Inflammatory macrophage (primary cell): ENCODE measurements around the gene PDE6B.
"Not testable (repeated sequence)": the region's sequence is repeated elsewhere in the genome, so short reads cannot be mapped to it uniquely, and the experiment has no call there.

Experiments used
- DNase-seq, 2 donors: peaks; one replicate each; pipeline ENCODE4 v3.0.0-alpha.2; 2020 to 2022

PDE6B gene

GRCh38 chr4:657338-657833 lies 32.0 kb downstream of the PDE6B start:
- no peak for DNase-seq

DNA sequence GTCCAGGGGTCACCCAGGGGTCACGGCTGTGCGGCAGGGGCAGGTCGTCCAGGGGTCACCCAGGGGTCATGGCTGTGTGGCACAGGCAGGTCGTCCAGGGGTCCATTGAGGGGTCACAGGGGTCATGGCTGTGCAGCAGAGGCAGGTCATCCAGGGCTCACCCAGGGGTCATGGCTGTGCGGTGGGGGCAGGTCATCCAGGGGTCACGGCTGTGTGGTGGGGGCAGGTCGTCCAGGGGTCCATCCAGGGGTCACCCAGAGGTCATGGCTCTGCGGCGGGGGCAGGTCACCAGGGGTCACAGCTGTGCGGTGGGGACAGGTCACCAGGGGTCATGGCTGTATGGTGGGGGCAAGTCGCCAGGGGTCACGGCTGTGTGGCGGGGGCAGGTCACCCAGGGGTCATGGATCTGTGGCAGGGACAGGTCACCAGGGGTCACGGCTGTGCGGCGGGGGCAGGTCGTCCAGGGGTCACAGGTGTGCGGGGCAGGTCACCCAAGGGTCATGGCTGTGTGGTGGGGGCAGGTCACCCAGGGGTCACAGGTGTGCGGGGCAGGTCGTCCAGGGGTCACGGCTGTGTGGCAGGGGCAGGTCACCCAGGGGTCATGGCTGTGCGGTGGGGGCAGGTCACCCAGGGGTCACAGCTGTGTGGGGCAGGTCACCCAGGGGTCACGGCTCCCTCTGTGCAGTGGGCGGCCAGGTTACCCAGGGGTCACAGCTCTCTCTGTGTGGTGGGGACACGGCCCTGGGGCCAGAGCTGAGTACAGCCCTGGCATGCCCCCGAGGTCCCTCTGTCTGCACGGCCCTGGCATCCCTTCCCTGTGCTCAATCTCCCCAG lies 32.7 kb downstream of the PDE6B start:
- DNase-seq: no peak

DNA sequence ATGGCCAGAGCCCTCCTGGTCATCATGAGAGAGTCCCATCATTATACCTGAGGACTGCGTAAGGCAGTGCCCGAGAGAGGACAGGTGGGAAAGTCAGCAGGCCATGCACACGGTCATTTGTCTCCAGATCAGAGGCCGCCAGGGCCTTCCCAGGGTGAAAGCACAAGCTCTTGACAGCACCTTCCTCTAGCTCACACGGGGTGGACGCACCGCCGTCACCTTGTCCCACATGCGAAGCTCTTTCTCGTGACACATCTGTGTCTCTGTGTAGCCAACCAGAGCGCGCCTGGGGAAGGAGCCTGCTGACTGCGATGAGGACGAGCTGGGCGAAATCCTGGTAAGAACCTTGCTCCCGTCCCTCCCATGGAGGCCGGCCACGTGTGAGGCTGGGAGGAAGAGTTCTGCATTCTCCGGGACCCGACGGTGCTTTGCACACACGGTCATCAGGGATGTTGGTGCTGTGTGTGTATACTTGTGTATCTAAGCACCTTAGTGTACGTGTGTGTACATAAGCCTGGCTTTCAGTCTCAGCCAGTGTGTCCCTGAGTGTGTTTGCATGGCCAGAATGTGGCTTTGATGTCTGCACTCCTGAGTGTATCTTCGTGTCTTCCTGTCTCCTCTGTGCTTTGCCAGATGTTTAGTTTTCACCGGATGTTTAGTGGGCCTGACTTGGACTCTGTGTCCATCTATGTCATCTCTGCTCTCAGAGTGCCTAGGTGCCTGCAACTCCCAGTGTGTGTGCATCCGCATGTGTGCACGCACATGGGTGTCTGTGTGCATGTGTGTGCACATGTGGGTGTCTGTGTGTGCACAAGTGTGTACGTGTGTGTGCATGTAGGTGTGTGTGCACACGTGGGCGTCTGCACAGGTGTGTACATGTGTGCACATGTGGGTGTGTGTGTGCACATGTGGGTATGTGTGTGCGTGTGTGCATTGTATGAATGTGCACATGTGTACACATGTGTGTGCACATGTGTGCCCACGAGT lies 33.6 kb downstream of the PDE6B start:
- no peak for DNase-seq

- no peak for DNase-seq
These were observed 34.5 kb downstream of the PDE6B start for GRCh38 chr4:659851-660250.

DNA sequence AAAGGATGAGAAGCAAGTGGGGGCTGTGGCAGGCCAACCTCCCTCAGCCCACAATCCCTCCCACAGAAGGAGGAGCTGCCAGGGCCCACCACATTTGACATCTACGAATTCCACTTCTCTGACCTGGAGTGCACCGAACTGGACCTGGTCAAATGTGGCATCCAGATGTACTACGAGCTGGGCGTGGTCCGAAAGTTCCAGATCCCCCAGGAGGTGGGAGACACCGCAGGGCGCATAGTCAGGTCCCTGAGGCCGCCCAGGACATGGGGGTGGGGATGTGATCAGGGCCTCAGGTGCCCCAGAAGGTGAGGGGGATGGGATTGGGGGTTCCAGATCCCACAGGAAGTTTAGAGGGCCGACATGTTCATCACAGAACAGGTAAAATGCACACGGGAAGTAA lies 35.0 kb downstream of the PDE6B start:
- DNase-seq: no peak

DNA sequence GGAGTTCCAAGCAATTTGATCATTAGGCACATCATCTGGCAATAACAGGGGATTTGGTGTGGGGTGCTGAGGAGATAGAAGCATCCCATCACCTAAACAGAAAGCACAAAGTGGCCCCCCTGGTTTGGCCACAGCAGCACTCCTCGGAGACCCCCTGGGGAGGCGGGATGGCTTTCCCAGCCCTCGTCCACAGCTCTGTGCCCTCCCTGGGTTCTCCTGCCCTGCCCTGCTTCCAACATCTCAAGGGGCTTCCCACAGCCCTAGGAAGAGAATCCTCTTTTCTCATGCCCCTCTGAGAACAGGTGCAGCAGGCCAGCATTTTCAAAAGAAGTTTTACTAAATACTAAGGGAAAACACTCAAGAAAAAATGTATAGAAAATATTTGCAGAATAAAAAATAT lies 35.9 kb downstream of the PDE6B start:
- DNase-seq: no peak

DNA sequence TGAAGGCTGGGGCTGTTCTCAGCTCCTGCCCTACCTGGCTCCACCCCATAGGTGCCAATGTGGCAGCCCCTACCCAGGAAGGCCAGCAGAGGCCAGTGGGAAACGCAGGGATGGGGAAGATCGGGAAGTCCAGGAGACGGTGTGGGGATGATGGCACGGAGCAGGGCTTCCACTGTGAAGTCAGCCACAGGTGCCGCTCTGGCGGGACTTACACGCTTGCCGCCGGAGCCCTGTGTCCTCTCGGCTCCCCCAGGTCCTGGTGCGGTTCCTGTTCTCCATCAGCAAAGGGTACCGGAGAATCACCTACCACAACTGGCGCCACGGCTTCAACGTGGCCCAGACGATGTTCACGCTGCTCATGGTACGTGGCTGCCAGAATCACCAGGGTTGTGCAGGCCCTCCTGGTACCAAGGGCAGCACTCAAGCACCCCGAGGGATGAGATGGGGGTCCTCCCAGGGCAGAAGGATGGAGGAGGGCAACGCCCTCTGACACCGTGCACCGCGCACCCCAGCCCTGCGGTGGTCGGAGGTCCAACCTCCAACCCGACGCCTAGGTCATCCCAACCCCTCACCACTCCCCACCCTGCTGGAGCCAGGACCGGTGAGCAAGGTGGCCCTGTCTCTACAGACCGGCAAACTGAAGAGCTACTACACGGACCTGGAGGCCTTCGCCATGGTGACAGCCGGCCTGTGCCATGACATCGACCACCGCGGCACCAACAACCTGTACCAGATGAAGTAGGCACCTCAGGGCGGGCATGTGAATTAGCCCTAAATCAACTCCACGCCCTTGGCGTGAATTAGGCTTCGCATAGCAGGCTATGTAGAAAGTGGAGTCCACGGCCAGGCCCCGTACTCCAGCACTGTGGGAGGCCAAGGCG lies 36.7 kb downstream of the PDE6B start:
- DNase-seq: no peak

DNA sequence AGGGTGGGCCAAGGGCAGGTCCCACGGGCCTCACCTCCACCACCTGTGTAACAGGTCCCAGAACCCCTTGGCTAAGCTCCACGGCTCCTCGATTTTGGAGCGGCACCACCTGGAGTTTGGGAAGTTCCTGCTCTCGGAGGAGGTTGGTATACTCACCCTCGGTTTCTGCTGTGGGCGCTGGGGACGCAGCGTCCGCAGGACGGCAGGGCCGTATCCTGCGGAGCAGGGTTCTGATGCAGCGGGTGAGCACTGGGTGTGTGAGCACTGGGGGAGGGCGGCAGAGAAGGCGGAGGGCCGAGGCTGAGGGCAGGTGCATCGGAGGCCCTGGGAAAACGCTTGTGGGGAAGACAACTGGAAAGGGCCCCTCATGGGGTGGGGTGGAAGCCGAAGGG lies 37.7 kb downstream of the PDE6B start:
- DNase-seq: no peak

- peak; percentile 17 to 51 for DNase-seq
These were observed 38.4 kb downstream of the PDE6B start for GRCh38 chr4:663438-664428.

DNA sequence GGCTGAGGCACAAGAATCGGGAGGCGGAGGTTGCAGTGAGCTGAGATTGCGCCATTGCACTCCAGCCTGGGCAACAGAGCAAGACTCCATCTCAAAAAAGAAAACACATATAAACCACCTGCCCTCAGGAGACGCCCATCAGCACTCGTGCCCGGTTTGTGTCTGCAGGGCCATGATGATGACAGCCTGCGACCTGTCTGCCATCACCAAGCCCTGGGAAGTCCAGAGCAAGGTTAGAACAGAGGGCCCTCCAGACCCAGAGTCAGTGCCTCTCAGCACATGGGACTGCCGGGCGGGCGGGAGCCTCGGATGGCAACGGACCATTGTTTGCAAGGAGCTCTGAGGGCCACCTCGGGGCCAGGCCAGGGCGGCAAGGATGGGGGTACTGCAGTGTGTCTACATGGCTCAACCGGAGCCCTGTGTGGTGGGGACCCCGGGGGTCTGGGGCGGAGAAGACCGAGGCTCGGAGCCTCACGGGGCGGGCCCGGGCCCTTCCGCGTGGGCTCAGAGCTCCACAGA lies 39.4 kb downstream of the PDE6B start:
- no peak for DNase-seq

GRCh38 chr4:665381-665750 lies 40.0 kb downstream of the PDE6B start:
- no peak for DNase-seq

DNA sequence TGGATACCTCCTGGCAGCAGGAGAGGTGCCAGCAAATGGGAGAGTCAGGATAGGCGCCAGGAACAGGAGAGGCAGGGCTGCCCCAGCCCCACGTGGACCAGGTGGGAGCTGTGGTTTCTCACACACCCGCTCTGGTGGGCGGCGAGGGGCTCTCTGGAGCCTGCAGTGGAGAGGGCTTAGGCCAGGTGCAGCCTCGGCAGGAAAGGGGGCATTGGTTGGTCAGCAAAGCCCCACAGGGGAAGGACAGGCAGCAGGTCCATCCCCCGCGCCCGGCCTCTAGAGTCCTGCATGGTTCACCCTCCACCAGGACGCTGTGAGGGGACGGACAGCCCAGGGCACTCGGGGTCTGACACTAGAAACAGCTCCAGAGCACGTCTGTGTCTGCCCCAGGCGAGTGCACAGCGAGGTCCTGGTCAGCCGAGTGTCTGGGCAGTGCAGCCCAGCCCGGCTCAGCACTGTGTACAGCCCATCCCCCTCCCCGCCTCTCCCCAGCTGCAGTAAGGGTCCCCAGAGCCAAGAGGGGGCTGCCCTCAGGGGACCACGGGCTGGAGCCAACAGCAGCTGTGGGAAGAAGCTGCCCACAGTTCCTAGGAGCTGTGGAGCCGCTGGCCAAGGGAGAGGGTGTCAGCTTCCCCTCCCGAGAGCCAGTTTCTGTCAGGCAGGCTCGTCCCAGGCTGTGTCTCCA lies 40.5 kb downstream of the PDE6B start:
- DNase-seq: no peak

GRCh38 chr4:666436-666810 lies 41.0 kb downstream of the PDE6B start:
- no peak for DNase-seq

DNA sequence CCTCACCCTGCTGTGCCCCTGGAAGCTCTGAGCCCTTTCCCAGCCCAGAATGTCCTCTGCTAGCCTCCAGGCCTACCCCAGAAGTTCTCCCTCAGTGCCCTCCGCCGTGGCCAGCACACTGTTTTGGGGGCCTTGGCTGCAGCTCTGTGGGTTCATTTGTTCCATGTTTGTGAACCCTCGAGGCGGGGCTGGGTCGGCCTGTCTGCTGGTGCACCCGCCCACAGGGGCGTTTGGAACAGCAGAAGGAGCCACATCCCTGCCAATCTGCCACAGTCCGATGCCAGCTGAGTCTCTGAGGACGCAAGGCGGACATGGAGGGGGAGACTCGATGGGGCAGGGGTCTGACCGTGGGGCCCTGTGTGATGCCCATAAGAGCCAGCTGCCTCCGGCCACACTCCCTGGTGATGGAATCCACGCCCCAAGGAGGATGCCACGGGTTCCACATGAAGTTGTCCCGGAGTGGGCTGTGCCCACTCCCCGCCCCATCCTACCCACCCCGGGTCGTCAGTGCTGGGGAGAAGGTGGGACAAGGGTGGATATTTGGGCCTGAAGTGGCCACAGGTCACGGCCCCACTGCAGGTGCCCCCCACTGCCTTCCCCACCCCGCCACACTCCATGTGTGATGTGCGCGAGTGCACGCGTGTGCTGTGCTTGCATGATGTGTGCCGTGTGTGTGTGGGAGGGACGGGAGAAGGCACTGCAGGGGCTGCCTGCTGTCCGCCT lies 41.6 kb downstream of the PDE6B start:
- DNase-seq: no peak

DNA sequence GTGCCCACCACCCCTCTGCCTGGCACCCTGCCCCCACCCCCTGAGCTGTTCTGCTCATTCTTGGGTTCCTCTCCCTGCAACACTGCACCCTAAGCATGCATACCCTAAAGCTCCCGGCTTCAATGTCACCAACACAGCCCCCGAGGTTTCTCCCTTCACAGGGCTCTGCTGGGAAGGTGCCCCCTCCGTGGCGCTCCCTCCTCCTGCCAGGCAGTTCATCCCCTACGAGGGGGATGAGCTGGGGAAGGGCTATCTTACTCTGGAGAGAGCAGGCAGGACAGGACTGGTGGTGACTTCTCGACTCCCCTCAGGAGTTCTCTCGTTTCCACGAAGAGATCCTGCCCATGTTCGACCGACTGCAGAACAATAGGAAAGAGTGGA lies 42.2 kb downstream of the PDE6B start:
- no peak for DNase-seq

GRCh38 chr4:668219-668618 lies 42.8 kb downstream of the PDE6B start:
- not testable (repeated sequence) for DNase-seq

- not testable (repeated sequence) for DNase-seq
These were observed 44.6 kb downstream of the PDE6B start for GRCh38 chr4:669806-670559.

GRCh38 chr4:671769-672168 lies 46.4 kb downstream of the PDE6B start:
- DNase-seq: no peak
